H1 (cell line): ENCODE results near the gene GTF2A1.

ENCODE experiments used
- ATF3 ChIP-seq: IDR thresholded peaks from 2 replicates; pipeline ENCODE4 v1.6.1; 2011; ENCODE audit warnings: low read depth, mild to moderate bottlenecking, low read length; ENCODE audit not compliant: insufficient read depth
- BRCA1 ChIP-seq: IDR thresholded peaks from 2 replicates; pipeline ENCODE4 v1.6.1; 2012; ENCODE audit warnings: low read depth, low read length, improper control_type of control experiment
- CTCF ChIP-seq, 3 experiments: IDR thresholded peaks; 1 replicate in 2 of 3; 2 replicates in 1 of 3; pipeline versions ENCODE4 v1.5.1 to v1.6.1; 2011; ENCODE audit warnings: low read length in 3 of 3, mild to moderate bottlenecking in 3 of 3, inconsistent platforms in 2 of 3, low read depth in 1 of 3, moderate library complexity in 1 of 3; ENCODE audit not compliant: insufficient read depth in 1 of 3; ENCODE audit errors: control extremely low read depth in 1 of 3
- EGR1 ChIP-seq: IDR thresholded peaks from 2 replicates; pipeline ENCODE4 v1.6.1; 2011; ENCODE audit warnings: low read depth, low read length, borderline replicate concordance
- EZH2 ChIP-seq: fragments of 200-600 bp; sonication (generic); IDR thresholded peaks from 2 replicates; pipeline ENCODE4 v1.7.1; 2012; ENCODE audit warnings: low read depth, mild to moderate bottlenecking, moderate library complexity, low read length, inconsistent platforms; ENCODE audit not compliant: severe bottlenecking
- FOSL1 ChIP-seq: IDR thresholded peaks from 2 replicates; pipeline ENCODE4 v1.6.1; 2011; ENCODE audit warnings: mild to moderate bottlenecking, low read depth, low read length, moderate library complexity; ENCODE audit not compliant: insufficient read depth
- POLR2AphosphoS5 ChIP-seq: IDR thresholded peaks from 2 replicates; pipeline ENCODE4 v1.6.1; 2011; ENCODE audit warnings: low read depth, low read length
- RAD21 ChIP-seq, 2 experiments: IDR thresholded peaks in 1 of 2; conservative IDR thresholded peaks in 1 of 2; 2 replicates each; pipeline ENCODE4 v1.6.1; 2011; ENCODE audit warnings: low read depth in 2 of 2, low read length in 2 of 2, improper control_type of control experiment in 1 of 2, inconsistent platforms in 1 of 2, mild to moderate bottlenecking in 1 of 2, moderate library complexity in 1 of 2
- SP1 ChIP-seq: IDR thresholded peaks from 2 replicates; pipeline ENCODE4 v1.6.1; 2011; ENCODE audit warnings: low read depth, low read length

- no peak for TF ChIP-seq SP1
- no peak for TF ChIP-seq EZH2
- no peak for TF ChIP-seq CTCF (IDR thresholded peaks at IDR 0.05; ENCODE audit: control extremely low read depth in 1 of 3, insufficient read depth in 1 of 3, low read depth in 1 of 3, low read length in 3 of 3)
- no peak for TF ChIP-seq EGR1
- TF ChIP-seq FOSL1: no peak
- TF ChIP-seq POLR2AphosphoS5: no peak
- no peak for TF ChIP-seq ATF3
- TF ChIP-seq RAD21 (IDR thresholded peaks at IDR 0.05 in 1 of 2, conservative IDR thresholded peaks at IDR 0.05 in 1 of 2; ENCODE audit: low read depth in 2 of 2, low read length in 2 of 2): no peak
- no peak for TF ChIP-seq BRCA1
Observed at GRCh38 chr14:81260732-81261131, 40.0 kb upstream of the GTF2A1 start.
